Measurements from ENCODE around the gene PLXND1.
A peak's percentile ranks its signal among the peaks of the same experiment; 100 is the strongest.

Gene PLXND1

DNA sequence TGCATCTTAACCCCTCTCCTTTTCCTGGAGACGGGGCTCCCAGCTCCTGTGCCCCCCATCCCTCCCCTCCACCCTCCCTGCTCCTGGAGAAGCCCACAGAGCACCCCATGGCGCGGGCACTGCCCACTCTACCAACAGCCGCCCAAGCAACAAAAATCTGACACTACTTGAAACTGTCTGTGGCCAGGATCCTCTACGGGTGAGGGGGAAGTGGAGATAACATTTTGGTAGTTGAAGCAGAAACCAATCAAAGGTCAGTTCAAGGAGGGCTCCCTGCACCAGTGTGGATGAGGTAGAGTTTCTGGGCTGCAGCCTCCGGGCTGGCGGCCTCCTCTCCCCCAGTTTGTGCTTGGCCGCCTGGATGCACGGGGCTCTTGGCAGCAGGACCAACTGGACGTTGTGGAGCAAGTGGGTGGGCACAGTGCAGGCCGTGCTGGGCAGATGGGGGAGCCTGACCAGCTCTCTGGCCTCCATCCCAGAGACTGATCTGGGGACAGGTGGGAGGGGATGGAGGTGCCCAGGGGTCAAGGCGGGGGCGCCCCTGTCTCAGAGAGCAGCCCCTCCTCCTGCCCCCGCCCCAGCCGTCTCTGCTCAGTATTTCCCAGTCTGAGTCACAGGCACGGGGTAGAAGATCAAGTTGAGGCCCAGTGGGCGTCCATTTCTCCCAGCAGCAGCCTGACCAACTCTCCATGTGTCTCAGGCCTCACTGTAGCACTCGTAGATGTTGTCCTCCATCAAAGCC, 50.7 kb downstream of the PLXND1 start:
- H3K27me3 ChIP-seq (ENCODE audit: insufficient read depth, poor library complexity, severe bottlenecking): no peaks in the 10 kb centered on the region
- TF ChIP-seq, protein P1, sequence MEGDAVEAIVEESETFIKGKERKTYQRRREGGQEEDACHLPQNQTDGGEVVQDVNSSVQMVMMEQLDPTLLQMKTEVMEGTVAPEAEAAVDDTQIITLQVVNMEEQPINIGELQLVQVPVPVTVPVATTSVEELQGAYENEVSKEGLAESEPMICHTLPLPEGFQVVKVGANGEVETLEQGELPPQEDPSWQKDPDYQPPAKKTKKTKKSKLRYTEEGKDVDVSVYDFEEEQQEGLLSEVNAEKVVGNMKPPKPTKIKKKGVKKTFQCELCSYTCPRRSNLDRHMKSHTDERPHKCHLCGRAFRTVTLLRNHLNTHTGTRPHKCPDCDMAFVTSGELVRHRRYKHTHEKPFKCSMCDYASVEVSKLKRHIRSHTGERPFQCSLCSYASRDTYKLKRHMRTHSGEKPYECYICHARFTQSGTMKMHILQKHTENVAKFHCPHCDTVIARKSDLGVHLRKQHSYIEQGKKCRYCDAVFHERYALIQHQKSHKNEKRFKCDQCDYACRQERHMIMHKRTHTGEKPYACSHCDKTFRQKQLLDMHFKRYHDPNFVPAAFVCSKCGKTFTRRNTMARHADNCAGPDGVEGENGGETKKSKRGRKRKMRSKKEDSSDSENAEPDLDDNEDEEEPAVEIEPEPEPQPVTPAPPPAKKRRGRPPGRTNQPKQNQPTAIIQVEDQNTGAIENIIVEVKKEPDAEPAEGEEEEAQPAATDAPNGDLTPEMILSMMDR (IDR thresholded peaks at IDR 0.05; ENCODE audit: insufficient read depth, low read length): no peak
- peak; percentile 32; the same call in 1 of the 2 replicates for TF ChIP-seq SPI1 (IDR thresholded peaks at IDR 0.05; ENCODE audit: borderline replicate concordance, low read depth)
- peak in 1 of 2 experiments; percentile 30 for DNase-seq (ENCODE audit: low read depth in 1 of 2, low spot score in 1 of 2)
- H3K4me3 ChIP-seq (replicated peaks; ENCODE audit: insufficient read depth, low read length): no peak overlapping the region
- peak overlapping the region; percentile 82 for H3K27ac ChIP-seq (replicated peaks)

DNA sequence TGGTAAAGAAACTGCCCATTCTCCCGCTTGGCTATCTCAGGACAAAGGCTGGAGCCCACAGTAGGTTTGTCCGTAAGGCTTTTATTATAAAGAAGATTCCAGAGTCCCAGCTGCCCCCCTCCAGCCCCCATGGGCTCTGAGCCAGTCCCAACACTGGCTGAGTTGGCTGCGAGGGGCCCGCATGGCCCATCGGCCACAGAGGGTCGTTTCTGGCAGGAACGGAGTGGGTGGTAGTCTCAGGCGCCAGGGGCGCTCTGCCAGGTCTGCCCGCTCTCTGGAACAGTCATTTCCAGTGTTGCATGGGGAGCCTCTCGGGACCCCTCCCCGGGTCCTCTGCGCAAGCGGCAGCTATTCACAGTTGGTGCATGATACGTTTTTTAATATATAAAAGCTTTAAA, 51.3 kb downstream of the PLXND1 start:
- Histone ChIP-seq H3K27me3 (ENCODE audit: insufficient read depth, poor library complexity, severe bottlenecking) (no peaks in the 10 kb centered on the region), H3K27ac (replicated peaks) (peak overlapping the region; percentile 82), H3K4me3 (replicated peaks; ENCODE audit: insufficient read depth, low read length) (no peak overlapping the region)
- no peak for TF ChIP-seq REST (IDR thresholded peaks at IDR 0.05; ENCODE audit: insufficient replicate concordance, low read depth)
- no peak for TF ChIP-seq POLR2AphosphoS5 (IDR thresholded peaks at IDR 0.05; ENCODE audit: low read depth)
- TF ChIP-seq, protein P1 (IDR thresholded peaks at IDR 0.05; ENCODE audit: insufficient read depth, low read length): no peak
- TF ChIP-seq GABPA (IDR thresholded peaks at IDR 0.05; ENCODE audit: low read depth): no peak
- TF ChIP-seq SPI1 (IDR thresholded peaks at IDR 0.05; ENCODE audit: borderline replicate concordance, low read depth): no peak
- DNase-seq (ENCODE audit: low read depth in 1 of 2, low spot score in 1 of 2): no peak

DNA sequence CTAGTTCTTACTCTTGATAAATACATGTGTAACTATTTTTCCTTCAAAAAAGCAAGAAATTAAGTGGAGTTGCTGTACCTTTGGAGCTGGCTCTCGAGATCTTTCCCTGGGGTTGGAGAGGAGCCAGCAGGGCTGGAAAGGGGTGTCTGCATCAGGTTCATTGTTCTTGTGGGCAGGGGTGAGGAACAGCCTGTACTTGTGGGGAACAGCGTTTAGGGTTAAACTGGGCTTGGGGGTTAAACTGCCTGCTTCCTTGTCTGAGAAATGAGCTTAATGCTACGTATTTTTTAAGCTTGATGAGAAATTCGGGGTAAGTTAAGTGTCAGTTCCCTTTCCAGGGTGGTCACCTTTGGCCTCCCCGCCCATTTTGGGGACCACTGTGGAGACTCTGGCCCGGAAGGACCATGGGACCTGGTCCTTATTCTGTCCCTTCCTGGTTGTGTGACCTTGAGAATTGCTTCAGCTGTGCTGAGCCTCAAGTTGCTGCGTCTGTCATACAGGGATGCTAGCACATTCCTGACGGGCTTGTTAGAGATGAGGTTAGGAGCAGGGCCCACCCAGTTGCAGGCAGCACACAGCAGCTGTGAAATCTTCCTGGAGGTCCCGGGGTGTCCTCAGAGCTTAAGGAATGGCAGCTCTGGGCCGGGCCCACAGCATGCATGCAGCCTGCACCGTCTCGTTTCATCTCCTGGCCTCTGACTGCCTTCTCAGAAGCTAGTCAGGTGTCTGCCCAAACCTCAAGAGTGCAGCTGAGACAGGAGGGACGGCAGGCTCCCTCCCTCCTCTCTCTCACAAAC, 51.9 kb downstream of the PLXND1 start:
- DNase-seq (ENCODE audit: low read depth in 1 of 2, low spot score in 1 of 2): peak; percentile 64 to 70
- Histone ChIP-seq H3K27ac (replicated peaks) (peak overlapping the region; percentile 82), H3K4me3 (replicated peaks; ENCODE audit: insufficient read depth, low read length) (no peak overlapping the region), H3K27me3 (ENCODE audit: insufficient read depth, poor library complexity, severe bottlenecking) (no peaks in the 10 kb centered on the region)
- TF ChIP-seq SPI1 (IDR thresholded peaks at IDR 0.05; ENCODE audit: borderline replicate concordance, low read depth) (no peak; the same call in 1 of the 2 replicates), POLR2AphosphoS5 (IDR thresholded peaks at IDR 0.05; ENCODE audit: low read depth) (peak; percentile 68; the same call in 1 of the 2 replicates), REST (IDR thresholded peaks at IDR 0.05; ENCODE audit: insufficient replicate concordance, low read depth) (no peak)

DNA sequence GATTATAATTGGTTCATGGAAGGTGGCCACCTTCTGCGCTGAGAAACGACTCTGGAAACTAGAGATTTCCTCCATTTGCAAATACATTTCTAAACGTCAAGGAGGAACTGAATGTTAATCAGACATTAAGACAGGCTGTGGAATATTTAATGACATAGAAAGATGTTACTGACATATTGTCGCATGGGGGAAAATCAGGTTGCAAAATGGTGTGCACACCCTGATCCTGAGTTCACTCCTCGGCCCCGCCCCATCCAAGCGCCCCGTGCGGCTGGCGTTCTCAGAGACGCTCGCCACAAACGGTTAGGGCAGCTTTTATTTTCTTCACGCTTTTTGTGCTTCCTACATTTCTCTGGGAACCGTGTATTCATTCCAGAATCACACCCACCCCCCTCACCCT, 52.8 kb downstream of the PLXND1 start:
- H3K27ac ChIP-seq (replicated peaks): peak overlapping the region; percentile 82
- DNase-seq (ENCODE audit: low read depth in 1 of 2, low spot score in 1 of 2): peak in 1 of 2 experiments; percentile 80
- no peaks in the 10 kb centered on the region for H3K27me3 ChIP-seq (ENCODE audit: insufficient read depth, poor library complexity, severe bottlenecking)
- H3K4me3 ChIP-seq (replicated peaks; ENCODE audit: insufficient read depth, low read length): no peak overlapping the region
- TF ChIP-seq, protein P1 (IDR thresholded peaks at IDR 0.05; ENCODE audit: insufficient read depth, low read length): no peak
- TF ChIP-seq POLR2AphosphoS5 (IDR thresholded peaks at IDR 0.05; ENCODE audit: low read depth) (no peak), GABPA (IDR thresholded peaks at IDR 0.05; ENCODE audit: low read depth) (no peak), SPI1 (IDR thresholded peaks at IDR 0.05; ENCODE audit: borderline replicate concordance, low read depth) (no peak), REST (IDR thresholded peaks at IDR 0.05; ENCODE audit: insufficient replicate concordance, low read depth) (no peak)
